Upper lobe of right lung (tissue), 1 donor: Measurements from ENCODE around the gene COX6B1. TPM values are rescaled to one million over a fixed set of nuclear protein-coding genes. Genes with fewer than 3 reads are reported as not detected.

Experiments used
- ATAC-seq: fragments of 200-7000 bp; cut with Tn5 transposase; one replicate; pipeline ENCODE4 v1.9.1; 2020; ENCODE audit warnings: mild to moderate bottlenecking, moderate library complexity
- DNase-seq: peaks from one replicate; pipeline ENCODE4 v3.0.0-alpha.2; 2020
- H3K27ac ChIP-seq: fragments of 200-600 bp; one replicate; pipeline ENCODE4 v1.8.0; 2022
- H3K27me3 ChIP-seq: fragments of 200-600 bp; one replicate; pipeline ENCODE4 v1.8.0; 2022; ENCODE audit warnings: mild to moderate bottlenecking
- H3K36me3 ChIP-seq: fragments of 200-600 bp; one replicate; pipeline ENCODE4 v1.8.0; 2022
- H3K4me1 ChIP-seq: fragments of 200-600 bp; one replicate; pipeline ENCODE4 v1.8.0; 2022
- H3K4me3 ChIP-seq: fragments of 200-600 bp; one replicate; pipeline ENCODE4 v1.8.0; 2022; ENCODE audit warnings: mild to moderate bottlenecking
- H3K9me3 ChIP-seq: fragments of 200-600 bp; one replicate; pipeline ENCODE4 v1.8.0; 2022
- intact Hi-C: fragments of 100-400 bp; cut with DNase I; formaldehyde crosslinking; loops from one replicate; pipeline ENCODE4 v1.11.0; 2022
- total RNA-seq: library from RNA; stranded (reverse); fragmentation: NEBNext Ultra II Directional; extraction: Animal tissue kit (Norgen Biotek cat#: 25700); gene quantifications from one replicate; pipeline ENCODE4 v1.2.1, GENCODE V29; 2021
- TF ChIP-seq, protein P1 (sequence below): fragments of 200-600 bp; IDR thresholded peaks from one replicate; pipeline ENCODE4 v1.8.0; 2022; ENCODE audit warnings: antibody characterized with exemption
- donor health status: DM: no; HTN: yes; CAD: no; lungs with severe emphysema.

The COX6B1 gene
- total RNA-seq, 1 donor from 2014 or later = 226 TPM

DNA sequence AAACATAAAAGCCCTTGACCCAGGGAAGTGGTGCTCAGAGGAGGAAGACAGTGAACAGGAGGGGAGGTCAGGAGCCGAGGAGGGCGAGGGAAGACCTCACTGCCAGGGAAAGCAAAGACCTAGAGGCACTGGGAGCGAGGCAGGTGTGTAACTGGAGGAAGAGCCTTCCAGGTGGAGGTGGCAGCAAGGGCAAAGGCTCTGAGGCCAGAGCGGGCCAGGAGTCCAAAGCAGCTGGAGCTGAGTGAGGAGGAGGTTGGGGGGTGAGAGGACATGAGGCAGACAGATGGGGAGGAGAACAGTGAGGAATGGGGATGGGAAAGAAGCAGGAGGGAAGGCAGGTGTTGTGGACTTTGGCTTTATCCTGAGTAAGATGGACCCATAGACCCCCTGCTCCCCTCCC is 21.9 kb downstream of the COX6B1 start:
- Histone ChIP-seq H3K27me3 (peaks cover 13% of the 10 kb centered on the region), H3K4me1 (no peaks in the 10 kb centered on the region), H3K4me3 (no peak overlapping the region), H3K27ac (no peak overlapping the region), H3K36me3 (no peaks in the 10 kb centered on the region), H3K9me3 (no peaks in the 10 kb centered on the region)
- intact Hi-C loops = no loop called here
- DNase-seq = no peak
- no peak for ATAC-seq
- TF ChIP-seq, protein P1, sequence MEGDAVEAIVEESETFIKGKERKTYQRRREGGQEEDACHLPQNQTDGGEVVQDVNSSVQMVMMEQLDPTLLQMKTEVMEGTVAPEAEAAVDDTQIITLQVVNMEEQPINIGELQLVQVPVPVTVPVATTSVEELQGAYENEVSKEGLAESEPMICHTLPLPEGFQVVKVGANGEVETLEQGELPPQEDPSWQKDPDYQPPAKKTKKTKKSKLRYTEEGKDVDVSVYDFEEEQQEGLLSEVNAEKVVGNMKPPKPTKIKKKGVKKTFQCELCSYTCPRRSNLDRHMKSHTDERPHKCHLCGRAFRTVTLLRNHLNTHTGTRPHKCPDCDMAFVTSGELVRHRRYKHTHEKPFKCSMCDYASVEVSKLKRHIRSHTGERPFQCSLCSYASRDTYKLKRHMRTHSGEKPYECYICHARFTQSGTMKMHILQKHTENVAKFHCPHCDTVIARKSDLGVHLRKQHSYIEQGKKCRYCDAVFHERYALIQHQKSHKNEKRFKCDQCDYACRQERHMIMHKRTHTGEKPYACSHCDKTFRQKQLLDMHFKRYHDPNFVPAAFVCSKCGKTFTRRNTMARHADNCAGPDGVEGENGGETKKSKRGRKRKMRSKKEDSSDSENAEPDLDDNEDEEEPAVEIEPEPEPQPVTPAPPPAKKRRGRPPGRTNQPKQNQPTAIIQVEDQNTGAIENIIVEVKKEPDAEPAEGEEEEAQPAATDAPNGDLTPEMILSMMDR = no peak

DNA sequence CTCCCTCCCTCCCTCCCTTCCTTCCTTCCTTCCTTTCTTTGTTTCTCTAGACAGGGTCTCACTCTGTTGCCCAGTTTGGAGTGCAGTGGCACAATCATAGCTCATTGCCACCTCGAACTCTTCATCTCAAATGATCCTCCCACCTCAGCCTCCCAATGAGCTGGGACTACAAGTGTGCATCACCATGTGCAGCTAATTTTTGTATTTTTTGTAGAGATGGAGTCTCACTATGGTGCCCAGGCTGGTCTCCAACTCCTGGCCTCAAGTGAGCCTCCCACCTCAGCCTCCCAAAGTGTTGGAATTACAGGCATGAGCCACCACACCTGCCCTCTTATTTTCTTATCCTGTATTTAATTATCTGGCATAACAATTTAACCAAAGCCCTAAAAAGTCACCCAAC is 22.6 kb downstream of the COX6B1 start:
- intact Hi-C loops = no loop called here

GRCh38 chr19:35671818-35672217 is 23.7 kb downstream of the COX6B1 start:
- ATAC-seq (no peak), DNase-seq (no peak)
- H3K36me3 ChIP-seq = no peaks in the 10 kb centered on the region
- H3K27ac ChIP-seq = no peak overlapping the region
- H3K4me3 ChIP-seq = no peak overlapping the region
- TF ChIP-seq, protein P1 = no peak
- H3K9me3 ChIP-seq = no peaks in the 10 kb centered on the region
- H3K4me1 ChIP-seq = no peaks in the 10 kb centered on the region
- intact Hi-C loops = no loop called here
- H3K27me3 ChIP-seq = peaks cover 13% of the 10 kb centered on the region

More for the DNA sequence above, 22.6 kb downstream of the COX6B1 start:
- Histone ChIP-seq H3K4me1 (no peaks in the 10 kb centered on the region), H3K27me3 (peaks cover 13% of the 10 kb centered on the region), H3K9me3 (no peaks in the 10 kb centered on the region), H3K36me3 (no peaks in the 10 kb centered on the region), H3K4me3 (no peak overlapping the region), H3K27ac (no peak overlapping the region)
- DNase-seq = no peak
- TF ChIP-seq, protein P1 = no peak
- no peak for ATAC-seq

DNA sequence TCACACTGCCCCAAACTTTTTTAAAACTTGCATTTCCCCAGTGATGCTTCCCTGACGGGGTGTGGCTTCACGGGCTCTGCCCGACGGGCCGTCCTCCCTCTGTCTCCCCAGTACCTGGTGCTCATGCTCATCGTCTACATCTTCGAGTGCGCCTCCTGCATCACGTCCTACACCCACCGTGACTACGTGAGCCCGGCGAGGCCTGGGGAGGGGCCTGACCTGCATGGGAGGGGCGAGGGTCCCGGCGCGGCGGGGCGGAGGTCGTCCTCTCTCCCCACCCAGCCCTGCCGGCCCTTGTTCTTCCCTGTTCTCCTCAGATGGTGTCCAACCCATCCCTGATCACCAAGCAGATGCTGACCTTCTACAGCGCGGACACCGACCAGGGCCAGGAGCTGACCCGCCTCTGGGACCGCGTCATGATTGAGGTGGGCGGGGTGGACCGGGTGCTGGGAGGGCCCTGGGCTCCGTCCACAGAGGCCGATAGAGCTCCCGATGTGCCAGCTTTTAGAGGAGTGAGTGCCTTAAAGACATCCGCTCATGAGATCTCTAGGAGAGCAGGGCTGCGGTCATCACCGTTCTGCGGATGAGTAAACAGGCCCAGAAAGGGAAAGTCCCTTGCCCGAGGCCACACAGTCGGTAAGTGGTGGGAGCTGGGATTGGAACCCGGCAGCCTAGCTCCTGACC is 25.1 kb downstream of the COX6B1 start:
- peak; percentile 85 for ATAC-seq
- Histone ChIP-seq H3K9me3 (no peaks in the 10 kb centered on the region), H3K36me3 (no peaks in the 10 kb centered on the region), H3K27ac (no peak overlapping the region), H3K4me1 (no peaks in the 10 kb centered on the region), H3K4me3 (peak overlapping the region; percentile 43), H3K27me3 (peaks cover 13% of the 10 kb centered on the region)
- DNase-seq = peak; percentile 71
- intact Hi-C loops = no loop called here
- TF ChIP-seq, protein P1 = no peak

GRCh38 chr19:35675589-35676140 is 27.5 kb downstream of the COX6B1 start:
- H3K36me3 ChIP-seq = no peaks in the 10 kb centered on the region
- DNase-seq = no peak
- TF ChIP-seq, protein P1 = no peak
- ATAC-seq = no peak
- H3K4me1 ChIP-seq = no peaks in the 10 kb centered on the region
- no peak overlapping the region for H3K27ac ChIP-seq
- H3K27me3 ChIP-seq = peaks cover 13% of the 10 kb centered on the region
- intact Hi-C loops = no loop called here
- no peak overlapping the region for H3K4me3 ChIP-seq
- no peaks in the 10 kb centered on the region for H3K9me3 ChIP-seq
